ENCODE measurements around the gene ERCC6L2. TPM values are rescaled to one million over a fixed set of nuclear protein-coding genes. Genes with fewer than 3 reads are reported as not detected.

Gene ERCC6L2
- total and polyA plus RNA-seq, 9 donors, result 14.9 to 66.2 (median 29.5) TPM

DNA sequence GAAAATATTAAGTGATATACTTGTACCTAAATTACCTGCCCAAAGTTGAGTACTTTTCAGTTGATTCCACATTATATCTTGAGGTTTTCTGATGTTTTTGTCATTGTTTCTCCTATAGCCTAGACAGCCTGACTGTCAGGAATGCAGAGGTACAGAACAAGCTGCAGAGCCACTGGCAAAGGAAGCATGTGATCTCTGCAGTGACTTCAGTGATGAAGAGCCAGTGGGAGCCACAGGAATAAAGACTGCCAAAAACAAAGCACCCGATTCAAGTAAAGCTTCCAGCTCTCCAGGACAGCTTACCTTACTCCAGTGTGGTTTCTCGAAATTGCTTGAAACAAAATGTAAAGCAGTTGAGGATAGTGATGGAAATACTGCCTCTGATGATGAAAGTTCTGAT, 96.3 kb downstream of the ERCC6L2 start:
- DNase-seq, result no peak
- Histone ChIP-seq H3K4me1 (ENCODE audit: control insufficient read depth, insufficient read depth, low read length) (no peaks in the 10 kb centered on the region), H3K9me3 (replicated peaks; ENCODE audit: control insufficient read depth, low read depth, low read length) (no peaks in the 10 kb centered on the region), H3K27ac (ENCODE audit: low read length) (no peak overlapping the region), H3K4me3 (ENCODE audit: low read length) (no peak overlapping the region), H3K36me3 (ENCODE audit: control insufficient read depth, insufficient read depth, low read length) (peaks cover 13% of the 10 kb centered on the region), H3K27me3 (ENCODE audit: control insufficient read depth, insufficient read depth, low read length) (no peaks in the 10 kb centered on the region)
- no CpG with 5 or more reads among the region's 2 CpGs for WGBS (ENCODE audit: insufficient coverage)

DNA sequence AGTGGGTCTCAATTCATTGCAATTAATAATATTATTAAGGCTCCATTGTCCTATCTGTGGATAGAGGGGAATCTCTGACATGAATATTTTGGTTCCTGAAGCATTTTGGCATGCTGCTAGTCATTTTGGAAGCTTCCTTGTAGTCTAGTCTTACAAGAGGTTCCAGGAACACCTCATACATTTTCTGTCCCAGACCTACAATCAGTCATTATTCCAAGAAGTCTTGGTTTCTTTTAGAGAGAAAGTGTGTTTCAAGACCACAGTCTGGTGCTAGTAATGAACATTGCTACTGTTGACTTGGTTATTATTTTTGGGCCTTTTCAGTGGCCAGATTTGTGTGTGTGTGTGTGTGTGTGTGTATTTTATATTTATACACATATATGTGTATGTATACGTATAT, 98.9 kb downstream of the ERCC6L2 start:
- WGBS (ENCODE audit: insufficient coverage), result no CpG with 5 or more reads among the region's 1 CpG
- no peak overlapping the region for H3K4me3 ChIP-seq (ENCODE audit: low read length)
- no peaks in the 10 kb centered on the region for H3K27me3 ChIP-seq (ENCODE audit: control insufficient read depth, insufficient read depth, low read length)
- peaks cover 13% of the 10 kb centered on the region for H3K36me3 ChIP-seq (ENCODE audit: control insufficient read depth, insufficient read depth, low read length)
- DNase-seq, result peak; percentile 25
- H3K4me1 ChIP-seq (ENCODE audit: control insufficient read depth, insufficient read depth, low read length), result peaks cover 3% of the 10 kb centered on the region
- H3K27ac ChIP-seq (ENCODE audit: low read length), result no peak overlapping the region
- H3K9me3 ChIP-seq (replicated peaks; ENCODE audit: control insufficient read depth, low read depth, low read length), result no peaks in the 10 kb centered on the region

DNA sequence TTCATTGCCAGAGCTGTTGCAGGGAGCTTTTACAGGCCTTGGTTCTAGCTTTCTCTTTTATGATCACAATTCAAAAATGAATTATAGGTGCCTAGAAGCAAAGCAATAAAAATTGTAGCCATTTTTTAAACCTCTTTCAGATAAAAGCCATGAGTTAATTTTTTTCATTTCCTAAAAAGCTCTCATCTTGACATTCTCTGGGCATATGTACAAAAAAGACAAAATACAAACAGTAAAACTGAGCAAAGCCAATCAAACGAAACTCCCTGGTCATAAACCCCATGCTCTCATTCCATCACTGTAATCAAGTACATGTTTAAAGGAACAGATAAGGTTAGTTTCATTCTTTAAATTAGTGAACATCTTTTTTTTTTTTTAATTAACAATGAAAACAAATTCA, 101.9 kb downstream of the ERCC6L2 start:
- Histone ChIP-seq H3K4me3 (ENCODE audit: low read length) (no peak overlapping the region), H3K4me1 (ENCODE audit: control insufficient read depth, insufficient read depth, low read length) (peaks cover 7% of the 10 kb centered on the region), H3K36me3 (ENCODE audit: control insufficient read depth, insufficient read depth, low read length) (peaks cover 8% of the 10 kb centered on the region), H3K9me3 (replicated peaks; ENCODE audit: control insufficient read depth, low read depth, low read length) (no peaks in the 10 kb centered on the region), H3K27ac (ENCODE audit: low read length) (no peak overlapping the region), H3K27me3 (ENCODE audit: control insufficient read depth, insufficient read depth, low read length) (no peaks in the 10 kb centered on the region)
- no CpG with 5 or more reads among the region's 1 CpG for WGBS (ENCODE audit: insufficient coverage)
- no peak for DNase-seq

DNA sequence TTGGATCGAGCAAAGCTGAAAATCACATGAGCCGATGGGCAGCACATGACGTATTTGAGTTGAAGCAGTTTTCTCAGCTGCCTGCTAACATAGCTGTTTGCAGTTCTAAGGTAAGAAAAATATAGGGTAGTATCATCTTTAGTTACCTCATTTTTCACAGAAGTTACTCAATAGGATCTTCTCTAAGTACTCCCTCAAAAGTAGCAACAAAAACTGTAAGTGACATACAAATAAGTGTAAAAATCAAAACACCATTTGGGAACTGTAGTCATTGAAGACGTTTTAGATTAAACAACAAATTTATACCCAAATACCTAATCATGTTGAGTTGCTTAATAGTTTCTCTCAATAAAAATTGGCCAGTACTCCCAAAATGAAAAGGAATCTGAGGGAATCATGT, 102.6 kb downstream of the ERCC6L2 start:
- H3K27me3 ChIP-seq (ENCODE audit: control insufficient read depth, insufficient read depth, low read length), result no peaks in the 10 kb centered on the region
- no peak overlapping the region for H3K4me3 ChIP-seq (ENCODE audit: low read length)
- peaks cover 5% of the 10 kb centered on the region for H3K36me3 ChIP-seq (ENCODE audit: control insufficient read depth, insufficient read depth, low read length)
- DNase-seq, result no peak
- H3K9me3 ChIP-seq (replicated peaks; ENCODE audit: control insufficient read depth, low read depth, low read length), result no peaks in the 10 kb centered on the region
- no peak overlapping the region for H3K27ac ChIP-seq (ENCODE audit: low read length)
- no CpG with 5 or more reads among the region's 4 CpGs for WGBS (ENCODE audit: insufficient coverage)
- H3K4me1 ChIP-seq (ENCODE audit: control insufficient read depth, insufficient read depth, low read length), result peaks cover 7% of the 10 kb centered on the region

- no peaks in the 10 kb centered on the region for H3K9me3 ChIP-seq (replicated peaks; ENCODE audit: control insufficient read depth, low read depth, low read length)
- H3K36me3 ChIP-seq (ENCODE audit: control insufficient read depth, insufficient read depth, low read length), result no peaks in the 10 kb centered on the region
- peak; percentile 37 for DNase-seq
- no peak overlapping the region for H3K4me3 ChIP-seq (ENCODE audit: low read length)
- WGBS (ENCODE audit: insufficient coverage), result 25% methylated on average over 1 of the region's 4 CpGs
- no peaks in the 10 kb centered on the region for H3K27me3 ChIP-seq (ENCODE audit: control insufficient read depth, insufficient read depth, low read length)
- H3K27ac ChIP-seq (ENCODE audit: low read length), result no peak overlapping the region
- H3K4me1 ChIP-seq (ENCODE audit: control insufficient read depth, insufficient read depth, low read length), result peaks cover 7% of the 10 kb centered on the region
These were observed 104.0 kb downstream of the ERCC6L2 start for GRCh38 chr9:95979446-95979845.

DNA sequence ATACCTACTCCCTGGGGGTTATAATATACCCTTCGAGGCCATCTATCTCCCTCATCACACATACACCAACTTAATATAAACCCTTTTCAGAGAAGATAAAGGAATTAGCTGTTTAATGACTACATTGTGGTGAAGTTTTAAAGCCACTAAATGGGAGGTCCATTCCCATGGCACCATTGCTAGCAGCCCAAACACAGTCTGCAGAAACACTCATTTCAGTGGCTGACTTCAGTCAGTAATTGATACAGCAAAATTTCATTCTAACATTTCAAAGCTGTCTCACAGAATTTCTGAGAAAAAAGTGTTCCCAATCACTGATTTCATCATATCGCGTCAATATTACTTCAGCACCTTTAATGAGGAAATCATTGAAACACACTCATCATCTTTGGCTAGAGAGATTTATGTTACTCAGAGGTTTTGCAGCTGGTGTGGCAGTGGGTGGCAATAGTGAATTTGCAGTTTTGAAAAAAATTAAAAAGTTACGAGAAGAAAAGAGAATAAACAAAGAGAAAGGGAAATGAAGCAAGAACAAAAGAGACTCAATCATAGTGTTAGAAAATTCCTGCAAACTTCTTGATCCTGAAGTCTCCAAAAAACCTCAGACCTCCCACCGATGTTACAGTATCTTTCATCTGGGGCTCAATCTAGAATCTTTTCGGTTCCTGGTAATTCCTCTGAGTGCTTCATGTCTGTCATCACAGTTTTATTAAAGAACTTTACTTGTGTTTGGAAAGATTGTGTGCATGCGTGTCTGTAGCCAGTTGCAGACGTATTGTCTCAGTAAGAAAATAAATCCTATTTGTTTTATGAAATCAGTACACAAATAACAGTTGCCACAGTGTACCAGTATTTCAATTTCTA, 105.0 kb downstream of the ERCC6L2 start:
- Histone ChIP-seq H3K4me1 (ENCODE audit: control insufficient read depth, insufficient read depth, low read length) (peaks cover 7% of the 10 kb centered on the region), H3K36me3 (ENCODE audit: control insufficient read depth, insufficient read depth, low read length) (no peaks in the 10 kb centered on the region), H3K27ac (ENCODE audit: low read length) (no peak overlapping the region), H3K4me3 (ENCODE audit: low read length) (no peak overlapping the region), H3K27me3 (ENCODE audit: control insufficient read depth, insufficient read depth, low read length) (no peaks in the 10 kb centered on the region), H3K9me3 (replicated peaks; ENCODE audit: control insufficient read depth, low read depth, low read length) (no peaks in the 10 kb centered on the region)
- no CpG with 5 or more reads among the region's 8 CpGs for WGBS (ENCODE audit: insufficient coverage)
- no peak for DNase-seq

DNA sequence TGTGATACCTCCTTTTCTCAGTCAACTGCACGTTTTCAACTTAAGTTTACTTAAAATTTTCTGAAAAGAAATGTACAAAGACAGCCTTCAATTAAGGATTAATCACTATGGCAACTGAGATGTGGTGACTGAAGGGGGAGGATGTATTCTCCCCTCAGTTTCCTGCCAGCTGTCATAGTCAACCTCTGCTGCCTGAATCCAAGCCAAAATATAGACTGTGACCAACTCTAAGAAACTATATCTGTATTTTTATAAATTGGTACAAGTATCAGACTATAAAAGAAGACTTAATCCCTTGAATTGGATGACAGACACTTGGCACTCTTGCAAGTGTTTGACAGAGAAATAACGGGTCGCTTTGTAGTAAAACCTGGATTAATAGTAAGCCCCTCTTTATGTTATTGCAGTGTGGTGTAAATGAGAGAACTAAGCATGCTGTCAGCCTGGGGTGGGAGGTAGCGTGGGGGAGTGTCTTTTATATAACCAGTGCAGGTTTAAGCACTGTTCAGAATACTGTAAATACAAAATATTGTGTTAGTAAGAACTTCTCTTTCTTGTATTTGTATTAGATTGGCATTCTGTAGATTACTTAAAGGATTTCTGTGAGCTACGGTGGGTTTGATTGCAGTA, 106.4 kb downstream of the ERCC6L2 start:
- WGBS (ENCODE audit: insufficient coverage), result 25% methylated on average over 2 of the region's 5 CpGs
- no peak overlapping the region for H3K4me3 ChIP-seq (ENCODE audit: low read length)
- DNase-seq, result peak; percentile 51
- peak overlapping the region; percentile 15 for H3K27ac ChIP-seq (ENCODE audit: low read length)
- H3K36me3 ChIP-seq (ENCODE audit: control insufficient read depth, insufficient read depth, low read length), result no peaks in the 10 kb centered on the region
- H3K27me3 ChIP-seq (ENCODE audit: control insufficient read depth, insufficient read depth, low read length), result no peaks in the 10 kb centered on the region
- peaks cover 7% of the 10 kb centered on the region for H3K4me1 ChIP-seq (ENCODE audit: control insufficient read depth, insufficient read depth, low read length)
- H3K9me3 ChIP-seq (replicated peaks; ENCODE audit: control insufficient read depth, low read depth, low read length), result no peaks in the 10 kb centered on the region

GRCh38 chr9:95985440-95986055, 110.1 kb downstream of the ERCC6L2 start:
- WGBS (ENCODE audit: insufficient coverage), result 100% methylated on average over 1 of the region's 3 CpGs
- Histone ChIP-seq H3K9me3 (replicated peaks; ENCODE audit: control insufficient read depth, low read depth, low read length) (no peaks in the 10 kb centered on the region), H3K27ac (ENCODE audit: low read length) (peak overlapping the region; percentile 63), H3K27me3 (ENCODE audit: control insufficient read depth, insufficient read depth, low read length) (no peaks in the 10 kb centered on the region), H3K36me3 (ENCODE audit: control insufficient read depth, insufficient read depth, low read length) (peaks cover 2% of the 10 kb centered on the region), H3K4me1 (ENCODE audit: control insufficient read depth, insufficient read depth, low read length) (peaks cover 6% of the 10 kb centered on the region), H3K4me3 (ENCODE audit: low read length) (no peak overlapping the region)
- DNase-seq, result no peak

DNA sequence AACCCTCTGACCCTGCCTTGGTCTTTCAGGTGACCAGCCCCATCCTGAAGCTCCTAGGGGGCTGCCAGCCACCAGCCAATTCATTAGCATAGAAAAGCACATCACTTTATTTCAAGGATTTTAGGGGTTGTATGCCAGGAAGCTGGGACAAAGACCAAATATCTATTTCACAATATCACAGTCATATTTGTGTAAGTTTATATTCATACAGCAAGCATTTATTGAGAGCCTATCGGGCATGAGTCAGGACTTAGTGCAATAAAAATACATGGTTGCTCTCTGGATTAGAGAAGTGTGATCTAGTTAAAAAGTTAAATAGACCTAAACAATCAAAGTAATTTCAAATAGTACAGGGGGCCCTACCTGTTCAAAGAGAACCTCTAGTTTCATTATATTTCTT, 113.8 kb downstream of the ERCC6L2 start:
- H3K4me1 ChIP-seq (ENCODE audit: control insufficient read depth, insufficient read depth, low read length), result peaks cover 4% of the 10 kb centered on the region
- no peak overlapping the region for H3K4me3 ChIP-seq (ENCODE audit: low read length)
- H3K9me3 ChIP-seq (replicated peaks; ENCODE audit: control insufficient read depth, low read depth, low read length), result no peaks in the 10 kb centered on the region
- no peak overlapping the region for H3K27ac ChIP-seq (ENCODE audit: low read length)
- H3K36me3 ChIP-seq (ENCODE audit: control insufficient read depth, insufficient read depth, low read length), result peaks cover 5% of the 10 kb centered on the region
- no peak for DNase-seq
- WGBS (ENCODE audit: insufficient coverage), result no CpG with 5 or more reads among the region's 1 CpG
- no peaks in the 10 kb centered on the region for H3K27me3 ChIP-seq (ENCODE audit: control insufficient read depth, insufficient read depth, low read length)

DNA sequence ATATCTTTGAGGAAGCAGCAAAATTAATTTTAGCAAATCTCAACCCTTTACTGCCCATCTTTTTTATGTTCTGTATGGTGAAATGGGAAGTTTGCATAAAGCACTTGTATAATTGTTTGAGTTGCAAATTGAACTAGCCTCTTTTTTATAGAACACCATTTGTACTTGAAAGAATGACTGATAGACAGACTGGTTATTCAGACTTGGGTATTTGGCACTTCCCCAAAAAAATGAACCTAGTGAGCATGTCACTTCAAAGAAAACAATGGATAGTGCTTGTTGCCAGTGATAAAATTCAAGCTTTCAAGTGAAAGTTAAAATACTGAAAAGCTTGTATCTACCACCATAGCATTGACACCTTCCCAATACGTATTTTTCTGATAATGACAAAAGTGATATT, 115.8 kb downstream of the ERCC6L2 start:
- Histone ChIP-seq H3K9me3 (replicated peaks; ENCODE audit: control insufficient read depth, low read depth, low read length) (no peaks in the 10 kb centered on the region), H3K4me3 (ENCODE audit: low read length) (no peak overlapping the region), H3K36me3 (ENCODE audit: control insufficient read depth, insufficient read depth, low read length) (peaks cover 12% of the 10 kb centered on the region), H3K27ac (ENCODE audit: low read length) (no peak overlapping the region), H3K27me3 (ENCODE audit: control insufficient read depth, insufficient read depth, low read length) (no peaks in the 10 kb centered on the region), H3K4me1 (ENCODE audit: control insufficient read depth, insufficient read depth, low read length) (peaks cover 4% of the 10 kb centered on the region)
- DNase-seq, result no peak
- WGBS (ENCODE audit: insufficient coverage), result no CpG with 5 or more reads among the region's 1 CpG
